HG02610 (cell line): ENCODE measurements around the gene TBCD.
"Not testable (repeated sequence)": the region's sequence is repeated elsewhere in the genome, so short reads cannot be mapped to it uniquely, and the experiment has no call there.

Source experiments
- ATAC-seq: cut with Tn5 transposase; IDR thresholded peaks from one replicate; pipeline ENCODE4 v1.9.1; 2021; ENCODE audit warnings: mild to moderate bottlenecking, moderate library complexity; ENCODE audit not compliant: unreplicated experiment

TBCD gene

GRCh38 chr17:82949361-82949760 lies 197.5 kb downstream of the TBCD start:
- no peak for ATAC-seq

GRCh38 chr17:82949984-82950383 lies 198.1 kb downstream of the TBCD start:
- no peak for ATAC-seq

- no peak for ATAC-seq
Measured at GRCh38 chr17:82950525-82951102, 198.7 kb downstream of the TBCD start.

GRCh38 chr17:82952019-82952418 lies 200.2 kb downstream of the TBCD start:
- ATAC-seq = no peak

GRCh38 chr17:82955106-82955505 lies 203.2 kb downstream of the TBCD start:
- not testable (repeated sequence) for ATAC-seq

- ATAC-seq = not testable (repeated sequence)
Measured at GRCh38 chr17:82955627-82956026, 203.8 kb downstream of the TBCD start.

GRCh38 chr17:82956146-82956725 lies 204.4 kb downstream of the TBCD start:
- ATAC-seq = no peak

- no peak for ATAC-seq
Measured at GRCh38 chr17:82956726-82957468, 205.0 kb downstream of the TBCD start.

GRCh38 chr17:82957469-82957795 lies 205.6 kb downstream of the TBCD start:
- no peak for ATAC-seq

GRCh38 chr17:82957961-82958561 lies 206.2 kb downstream of the TBCD start:
- ATAC-seq = no peak

GRCh38 chr17:82959242-82959930 lies 207.5 kb downstream of the TBCD start:
- no peak for ATAC-seq

- ATAC-seq = no peak
Measured at GRCh38 chr17:82959990-82960418, 208.1 kb downstream of the TBCD start.

- no peak for ATAC-seq
Measured at GRCh38 chr17:82960419-82961271, 208.8 kb downstream of the TBCD start.

GRCh38 chr17:82961366-82962162 lies 209.7 kb downstream of the TBCD start:
- ATAC-seq = no peak

- ATAC-seq = no peak
Measured at GRCh38 chr17:82962163-82962720, 210.4 kb downstream of the TBCD start.

GRCh38 chr17:82963104-82963950 lies 211.5 kb downstream of the TBCD start:
- no peak for ATAC-seq

GRCh38 chr17:82964451-82964850 lies 212.6 kb downstream of the TBCD start:
- not testable (repeated sequence) for ATAC-seq

- ATAC-seq = no peak
Measured at GRCh38 chr17:82964851-82965341, 213.0 kb downstream of the TBCD start.
